Stimulated activated naive CD8-positive, alpha-beta T cell treated with anti-CD3 and anti-CD28 coated beads, Interleukin-15, Interleukin-2, amounts not matched to agents 100 ng/mL and 50 ng/mL, for 24 hours (primary cell): ENCODE data around the gene PPA1.
A peak's percentile ranks its signal among the peaks of the same experiment; 100 is the strongest.

Experiments used
- H3K27ac Mint-ChIP-seq: one replicate; pipeline ENCODE4 v1.8.0; 2021; ENCODE audit warnings: mild to moderate bottlenecking, mixed read lengths
- H3K27me3 Mint-ChIP-seq: one replicate; pipeline ENCODE4 v1.8.0; 2021; ENCODE audit warnings: mixed read lengths
- H3K36me3 Mint-ChIP-seq: one replicate; pipeline ENCODE4 v1.8.0; 2021; ENCODE audit warnings: low read depth, mixed read lengths
- H3K4me1 Mint-ChIP-seq: one replicate; pipeline ENCODE4 v1.8.0; 2021; ENCODE audit warnings: low read depth, mixed read lengths
- H3K4me3 Mint-ChIP-seq: one replicate; pipeline ENCODE4 v1.8.0; 2021; ENCODE audit warnings: mild to moderate bottlenecking, mixed read lengths
- H3K9me3 Mint-ChIP-seq: one replicate; pipeline ENCODE4 v1.8.0; 2021; ENCODE audit warnings: mixed read lengths

Gene PPA1

GRCh38 chr10:70233109-70233938 lies at the start of gene PPA1:
TSS of gene PPA1 (minus strand) at chr10:70233429. CDS start at chr10:70233327, 102 bp downstream.
- H3K36me3 Mint-ChIP-seq, result peaks cover 36% of the 10 kb centered on the region
- H3K27me3 Mint-ChIP-seq, result no peaks in the 10 kb centered on the region
- H3K9me3 Mint-ChIP-seq, result no peaks in the 10 kb centered on the region
- H3K4me1 Mint-ChIP-seq, result peaks cover 45% of the 10 kb centered on the region
- peak within 1 kb of the TSS; percentile 96 for H3K27ac Mint-ChIP-seq
- H3K4me3 Mint-ChIP-seq, result peak within 1 kb of the TSS; percentile 97

- Mint-ChIP-seq H3K4me1 (no peaks in the 10 kb centered on the region), H3K36me3 (no peaks in the 10 kb centered on the region), H3K4me3 (no peak overlapping the region), H3K27me3 (peaks cover 49% of the 10 kb centered on the region), H3K9me3 (peaks cover 4% of the 10 kb centered on the region), H3K27ac (no peak overlapping the region)
Observed at GRCh38 chr10:70281609-70282008, 48.4 kb upstream of the PPA1 start.

- Mint-ChIP-seq H3K9me3 (peaks cover 4% of the 10 kb centered on the region), H3K27ac (no peak overlapping the region), H3K27me3 (peaks cover 35% of the 10 kb centered on the region), H3K4me3 (no peak overlapping the region), H3K4me1 (no peaks in the 10 kb centered on the region), H3K36me3 (no peaks in the 10 kb centered on the region)
Observed at GRCh38 chr10:70280099-70280498, 46.9 kb upstream of the PPA1 start.

- Mint-ChIP-seq H3K27ac (no peak overlapping the region), H3K4me3 (no peak overlapping the region), H3K27me3 (peaks cover 13% of the 10 kb centered on the region), H3K36me3 (no peaks in the 10 kb centered on the region), H3K4me1 (peaks cover 12% of the 10 kb centered on the region), H3K9me3 (no peaks in the 10 kb centered on the region)
Observed at GRCh38 chr10:70277396-70278030, 44.3 kb upstream of the PPA1 start.

GRCh38 chr10:70274643-70275042 lies 41.4 kb upstream of the PPA1 start:
- Mint-ChIP-seq H3K27ac (no peak overlapping the region), H3K4me3 (no peak overlapping the region)

GRCh38 chr10:70272925-70273316 lies 39.7 kb upstream of the PPA1 start:
- no peak overlapping the region for H3K27ac Mint-ChIP-seq
- H3K36me3 Mint-ChIP-seq, result no peaks in the 10 kb centered on the region
- H3K27me3 Mint-ChIP-seq, result no peaks in the 10 kb centered on the region
- H3K4me1 Mint-ChIP-seq, result peaks cover 19% of the 10 kb centered on the region
- H3K9me3 Mint-ChIP-seq, result no peaks in the 10 kb centered on the region
- no peak overlapping the region for H3K4me3 Mint-ChIP-seq

More at GRCh38 chr10:70274643-70275042, 41.4 kb upstream of the PPA1 start:
- Mint-ChIP-seq H3K27me3 (no peaks in the 10 kb centered on the region), H3K4me1 (peaks cover 19% of the 10 kb centered on the region), H3K9me3 (no peaks in the 10 kb centered on the region), H3K36me3 (no peaks in the 10 kb centered on the region)

GRCh38 chr10:70271996-70272924 lies 39.0 kb upstream of the PPA1 start:
- Mint-ChIP-seq H3K9me3 (no peaks in the 10 kb centered on the region), H3K27ac (no peak overlapping the region), H3K36me3 (no peaks in the 10 kb centered on the region), H3K4me1 (peaks cover 23% of the 10 kb centered on the region), H3K4me3 (no peak overlapping the region), H3K27me3 (no peaks in the 10 kb centered on the region)

GRCh38 chr10:70270952-70271351 lies 37.7 kb upstream of the PPA1 start:
- H3K27ac Mint-ChIP-seq, result no peak overlapping the region
- H3K36me3 Mint-ChIP-seq, result no peaks in the 10 kb centered on the region
- H3K4me1 Mint-ChIP-seq, result peaks cover 28% of the 10 kb centered on the region
- no peaks in the 10 kb centered on the region for H3K9me3 Mint-ChIP-seq
- H3K4me3 Mint-ChIP-seq, result no peak overlapping the region
- no peaks in the 10 kb centered on the region for H3K27me3 Mint-ChIP-seq

GRCh38 chr10:70269741-70270140 lies 36.5 kb upstream of the PPA1 start:
- H3K4me1 Mint-ChIP-seq, result peaks cover 28% of the 10 kb centered on the region
- no peaks in the 10 kb centered on the region for H3K36me3 Mint-ChIP-seq
- no peaks in the 10 kb centered on the region for H3K9me3 Mint-ChIP-seq
- no peak overlapping the region for H3K4me3 Mint-ChIP-seq
- no peak overlapping the region for H3K27ac Mint-ChIP-seq
- no peaks in the 10 kb centered on the region for H3K27me3 Mint-ChIP-seq

- Mint-ChIP-seq H3K27ac (no peak overlapping the region), H3K4me1 (peaks cover 25% of the 10 kb centered on the region), H3K27me3 (peaks cover 4% of the 10 kb centered on the region), H3K36me3 (no peaks in the 10 kb centered on the region), H3K4me3 (no peak overlapping the region), H3K9me3 (no peaks in the 10 kb centered on the region)
Observed at GRCh38 chr10:70268376-70268775, 35.1 kb upstream of the PPA1 start.

GRCh38 chr10:70267161-70267933 lies 34.1 kb upstream of the PPA1 start:
- H3K4me3 Mint-ChIP-seq, result no peak overlapping the region

GRCh38 chr10:70266701-70267100 lies 33.5 kb upstream of the PPA1 start:
- Mint-ChIP-seq H3K36me3 (no peaks in the 10 kb centered on the region), H3K4me1 (peaks cover 12% of the 10 kb centered on the region), H3K4me3 (no peak overlapping the region), H3K27me3 (peaks cover 4% of the 10 kb centered on the region), H3K9me3 (no peaks in the 10 kb centered on the region), H3K27ac (no peak overlapping the region)

More at GRCh38 chr10:70267161-70267933, 34.1 kb upstream of the PPA1 start:
- Mint-ChIP-seq H3K36me3 (no peaks in the 10 kb centered on the region), H3K27ac (peak overlapping the region; percentile 64), H3K4me1 (peaks cover 14% of the 10 kb centered on the region), H3K9me3 (no peaks in the 10 kb centered on the region), H3K27me3 (peaks cover 4% of the 10 kb centered on the region)

- Mint-ChIP-seq H3K36me3 (no peaks in the 10 kb centered on the region), H3K9me3 (peaks cover 6% of the 10 kb centered on the region), H3K4me1 (peaks cover 9% of the 10 kb centered on the region), H3K27ac (no peak overlapping the region), H3K4me3 (no peak overlapping the region), H3K27me3 (peaks cover 7% of the 10 kb centered on the region)
Observed at GRCh38 chr10:70266056-70266455, 32.8 kb upstream of the PPA1 start.

GRCh38 chr10:70265032-70265689 lies 31.9 kb upstream of the PPA1 start:
- peaks cover 9% of the 10 kb centered on the region for H3K27me3 Mint-ChIP-seq
- peaks cover 9% of the 10 kb centered on the region for H3K4me1 Mint-ChIP-seq
- H3K36me3 Mint-ChIP-seq, result no peaks in the 10 kb centered on the region

More at GRCh38 chr10:70265032-70265689, 31.9 kb upstream of the PPA1 start:
- H3K4me3 Mint-ChIP-seq, result no peak overlapping the region
- peaks cover 7% of the 10 kb centered on the region for H3K9me3 Mint-ChIP-seq
- H3K27ac Mint-ChIP-seq, result no peak overlapping the region
